Activated T-cell treated with anti-CD3 and anti-CD28 coated beads for 1 hour (primary cell): ENCODE results near the gene EXD3.

Source experiments
- DNase-seq: peaks from one replicate; pipeline ENCODE4 v3.0.0-alpha.2; 2020; ENCODE audit warnings: low read depth

The EXD3 gene

GRCh38 chr9:137317718-137318511 is 105.0 kb downstream of the EXD3 start:
- no peak for DNase-seq

DNA sequence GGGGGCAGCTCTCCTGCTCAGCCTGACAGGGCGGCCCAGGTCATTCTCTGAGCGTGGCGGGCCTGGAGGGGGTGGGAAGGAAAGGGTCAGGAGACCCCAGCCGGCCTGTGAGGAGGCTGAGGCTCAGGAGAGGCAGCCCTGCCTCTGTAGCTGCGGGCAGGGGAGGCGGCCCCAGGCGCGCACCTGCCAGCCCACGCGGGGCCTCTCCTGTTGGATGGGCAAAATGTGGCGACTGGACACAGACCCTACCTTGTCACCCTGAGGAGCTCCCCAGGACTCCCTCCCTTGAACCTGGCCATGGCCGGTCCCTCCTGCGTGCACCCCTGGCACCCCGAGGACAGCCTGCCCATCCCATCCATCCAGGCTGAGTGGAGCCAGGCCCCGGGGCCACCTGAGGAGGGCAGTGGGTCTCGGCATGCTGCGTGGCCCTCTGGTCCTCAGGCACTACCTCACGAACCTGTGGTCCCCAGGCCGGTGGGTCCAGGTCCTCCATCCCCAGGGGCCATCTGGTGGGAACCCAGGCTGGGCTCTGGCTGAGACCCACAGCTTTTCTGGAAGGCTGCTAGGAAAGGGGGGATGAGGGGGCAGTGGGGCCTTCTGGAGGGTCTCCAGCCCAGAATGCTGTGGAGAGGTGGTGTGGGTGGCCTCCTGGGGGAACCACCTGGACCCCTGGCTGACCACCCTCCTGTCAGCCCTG is 105.8 kb downstream of the EXD3 start:
- no peak for DNase-seq

DNA sequence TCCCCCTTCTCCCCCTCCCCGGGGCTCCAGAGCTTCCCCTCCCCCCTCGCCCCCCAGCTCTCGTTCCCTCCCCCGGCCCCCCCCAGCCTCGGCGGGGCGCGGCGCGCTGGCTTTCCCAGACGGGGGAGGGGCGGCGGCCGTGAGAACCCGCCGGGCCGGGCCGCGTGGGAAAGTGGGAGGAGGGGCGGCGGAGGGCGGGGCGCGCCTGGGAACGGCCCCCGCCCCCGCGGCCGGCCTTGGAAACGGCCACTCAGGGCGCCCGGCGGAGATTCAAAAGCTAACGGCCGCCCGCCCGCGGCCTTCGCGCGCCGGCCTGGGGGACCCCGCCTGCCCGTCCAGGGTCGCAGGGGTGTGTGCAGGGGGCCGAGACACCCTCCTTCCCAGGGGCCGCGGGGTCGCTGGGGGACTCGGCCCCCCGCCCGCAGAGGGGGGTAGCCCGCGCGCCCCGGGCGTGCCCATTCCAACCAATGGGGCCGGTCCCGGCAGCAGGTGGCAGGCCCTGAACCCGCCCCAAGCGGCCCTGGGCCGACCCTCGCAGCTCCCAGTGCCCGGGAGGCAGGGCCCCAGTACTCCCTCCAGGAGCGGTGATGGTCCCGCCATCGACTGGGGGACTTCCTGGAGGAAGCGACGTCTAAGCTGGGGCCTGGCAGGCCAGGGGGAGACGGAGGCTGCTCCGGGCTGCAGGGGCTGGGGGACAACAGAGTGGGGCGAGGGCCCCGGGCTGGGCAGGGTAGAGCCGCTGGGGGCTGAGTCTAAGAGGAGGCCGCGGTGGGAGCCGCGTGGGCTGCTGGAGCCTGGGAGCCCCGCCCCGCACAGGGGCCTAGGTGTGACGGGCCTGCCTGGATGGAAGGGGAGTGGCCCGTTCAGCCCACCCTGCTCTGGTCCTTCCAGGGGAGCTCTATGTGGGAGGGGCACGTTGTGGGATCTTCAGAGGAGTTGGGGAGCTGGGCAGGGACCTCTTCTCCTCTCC is 106.7 kb downstream of the EXD3 start:
- DNase-seq: no peak

DNA sequence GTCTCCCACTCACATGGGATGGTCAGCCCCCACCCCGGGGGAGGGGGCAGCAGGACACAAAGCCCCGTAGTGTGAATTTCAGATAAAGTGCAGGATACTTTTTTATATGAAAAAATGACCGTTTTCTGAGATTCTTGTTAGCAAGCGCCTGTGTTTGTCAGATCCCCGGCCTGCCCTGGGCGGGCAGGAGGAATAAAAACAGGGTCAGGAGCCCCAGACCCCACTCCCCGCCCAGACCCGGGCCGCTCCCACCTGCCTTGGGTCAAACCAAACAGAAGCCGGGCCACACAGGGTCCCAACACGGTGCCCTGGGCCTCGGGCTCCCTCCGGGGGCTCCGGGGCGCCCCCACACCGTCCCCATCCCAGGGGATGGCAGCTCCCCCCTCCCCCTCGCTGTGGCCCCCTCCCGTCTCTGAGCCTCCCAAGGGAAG is 107.4 kb downstream of the EXD3 start:
- no peak for DNase-seq

GRCh38 chr9:137314561-137315560 is 108.1 kb downstream of the EXD3 start:
- DNase-seq: no peak

GRCh38 chr9:137313956-137314560 is 108.9 kb downstream of the EXD3 start:
- DNase-seq: no peak

GRCh38 chr9:137313326-137313936 is 109.5 kb downstream of the EXD3 start:
- DNase-seq: no peak

GRCh38 chr9:137312852-137313325 is 110.1 kb downstream of the EXD3 start:
- DNase-seq: no peak

GRCh38 chr9:137311986-137312851 is 110.7 kb downstream of the EXD3 start:
- DNase-seq: no peak

DNA sequence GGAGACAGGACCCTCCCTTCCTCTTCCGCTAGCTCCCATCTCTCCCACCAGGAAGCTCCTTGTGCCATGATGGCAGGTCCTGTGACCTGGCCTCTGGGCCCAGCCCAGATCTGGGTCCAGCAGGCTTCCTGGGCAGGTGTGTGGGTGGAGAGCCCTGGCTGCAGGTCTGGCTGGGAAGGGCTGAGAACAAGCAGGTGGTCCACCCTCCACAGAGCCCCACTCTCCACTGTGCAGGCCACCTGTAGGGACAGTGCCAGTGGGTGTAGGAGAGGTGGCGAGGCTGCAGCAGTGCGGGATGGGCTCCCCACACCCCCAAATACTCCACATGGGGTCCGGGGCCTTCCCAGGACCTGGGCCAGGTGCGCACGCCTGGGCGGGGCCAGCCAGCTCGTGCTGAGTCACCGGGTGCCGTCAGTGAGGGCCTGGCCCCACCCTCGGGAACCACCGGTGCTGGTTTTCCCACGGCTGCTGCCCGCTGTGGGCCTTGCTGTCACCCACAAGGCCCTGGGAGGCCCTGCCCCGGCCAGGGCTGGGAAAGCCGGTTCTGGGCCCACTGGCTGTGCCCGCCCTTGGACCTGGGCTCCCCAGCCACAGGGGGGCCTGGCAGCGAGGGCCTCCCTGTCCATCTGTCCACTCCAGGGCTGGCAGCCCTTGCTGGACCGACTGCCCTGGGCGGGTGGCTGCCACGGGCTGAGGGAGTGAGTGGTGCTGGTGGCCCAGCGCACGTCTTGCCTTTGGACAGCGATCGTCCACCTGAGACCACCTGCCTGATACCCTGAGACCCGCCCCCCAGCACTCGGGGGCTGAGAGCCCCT is 111.6 kb downstream of the EXD3 start:
- DNase-seq: no peak

DNA sequence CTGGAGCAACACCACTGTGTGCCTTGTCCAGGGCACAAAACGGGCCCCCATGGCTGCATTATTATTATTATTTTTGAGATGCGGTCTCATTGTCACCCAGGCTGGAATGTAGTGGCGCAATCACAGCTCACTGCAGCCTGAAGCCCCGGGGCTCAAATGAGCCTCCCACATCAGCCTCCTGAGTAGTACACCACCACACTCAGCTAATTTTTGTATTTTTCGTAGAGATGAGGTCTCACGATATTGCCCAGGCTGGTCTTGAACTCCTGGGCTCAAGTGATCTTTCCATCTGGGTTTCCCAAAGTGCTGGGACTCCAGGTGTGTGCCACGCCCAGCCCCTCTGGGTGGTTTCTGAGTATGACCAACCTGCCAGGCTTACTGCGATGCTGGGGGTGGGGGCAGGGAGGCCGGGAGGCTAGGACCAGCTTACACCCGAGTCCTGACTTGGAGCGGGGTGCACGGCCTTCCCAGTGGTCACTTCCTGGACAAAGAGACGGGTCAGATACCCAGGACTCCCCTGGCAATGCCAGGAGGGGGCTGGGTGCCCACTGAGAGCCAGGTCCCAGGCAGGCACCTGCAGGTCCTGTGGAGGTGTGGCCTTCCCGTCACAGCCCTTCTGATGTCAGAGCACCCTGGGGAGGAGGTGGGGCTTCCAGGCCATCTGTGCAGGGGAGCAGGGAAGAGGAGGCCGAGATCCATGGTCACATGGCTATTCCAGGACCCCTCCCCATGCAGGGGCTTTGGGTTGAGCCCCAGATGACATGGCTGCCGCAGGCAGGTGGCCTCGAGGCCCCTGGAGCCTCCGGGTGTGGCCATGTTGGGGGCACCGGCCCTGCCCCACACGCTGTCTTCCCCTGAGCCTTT is 112.5 kb downstream of the EXD3 start:
- no peak for DNase-seq

DNA sequence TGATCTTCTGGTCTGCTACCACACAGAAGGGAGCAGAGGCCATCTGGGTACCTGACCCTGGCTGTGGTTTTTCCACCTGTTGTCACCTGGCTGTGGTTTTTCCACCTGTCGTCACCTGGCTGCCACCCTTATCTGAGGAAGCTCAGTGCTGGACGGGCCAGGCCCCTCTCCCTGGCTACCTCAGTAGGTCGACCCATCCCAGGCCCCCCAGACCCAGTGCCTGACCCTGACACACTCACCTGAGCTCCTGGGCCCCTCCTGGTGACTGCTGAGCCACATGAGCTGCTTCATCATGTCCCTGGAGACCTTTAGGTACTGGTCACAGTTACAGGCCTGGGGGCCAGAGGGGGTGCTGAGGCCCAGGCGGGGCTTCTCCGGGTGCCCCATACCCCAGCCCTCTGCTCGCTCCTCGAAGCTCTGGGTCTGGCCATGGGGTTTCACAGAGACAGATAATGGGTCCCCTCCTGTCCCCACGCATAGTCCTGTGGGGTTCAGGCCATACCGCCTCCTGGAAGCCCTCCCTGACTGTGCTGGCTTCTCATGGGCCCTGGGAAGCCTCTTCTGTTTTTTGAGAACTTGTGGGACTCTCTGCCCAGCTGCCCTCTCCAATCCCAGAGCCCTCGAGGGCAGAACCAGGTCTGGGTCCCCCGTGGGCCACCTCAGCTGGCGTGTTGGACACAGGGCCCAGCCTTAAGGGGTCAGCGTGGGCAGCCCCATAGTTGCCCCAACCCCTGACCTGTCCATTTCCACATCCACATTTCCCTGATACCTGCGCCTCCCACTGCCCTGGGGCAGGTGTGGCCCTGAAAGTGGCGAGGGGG is 113.4 kb downstream of the EXD3 start:
- DNase-seq: no peak

- no peak for DNase-seq
These were observed 114.8 kb downstream of the EXD3 start for GRCh38 chr9:137308057-137308619.

DNA sequence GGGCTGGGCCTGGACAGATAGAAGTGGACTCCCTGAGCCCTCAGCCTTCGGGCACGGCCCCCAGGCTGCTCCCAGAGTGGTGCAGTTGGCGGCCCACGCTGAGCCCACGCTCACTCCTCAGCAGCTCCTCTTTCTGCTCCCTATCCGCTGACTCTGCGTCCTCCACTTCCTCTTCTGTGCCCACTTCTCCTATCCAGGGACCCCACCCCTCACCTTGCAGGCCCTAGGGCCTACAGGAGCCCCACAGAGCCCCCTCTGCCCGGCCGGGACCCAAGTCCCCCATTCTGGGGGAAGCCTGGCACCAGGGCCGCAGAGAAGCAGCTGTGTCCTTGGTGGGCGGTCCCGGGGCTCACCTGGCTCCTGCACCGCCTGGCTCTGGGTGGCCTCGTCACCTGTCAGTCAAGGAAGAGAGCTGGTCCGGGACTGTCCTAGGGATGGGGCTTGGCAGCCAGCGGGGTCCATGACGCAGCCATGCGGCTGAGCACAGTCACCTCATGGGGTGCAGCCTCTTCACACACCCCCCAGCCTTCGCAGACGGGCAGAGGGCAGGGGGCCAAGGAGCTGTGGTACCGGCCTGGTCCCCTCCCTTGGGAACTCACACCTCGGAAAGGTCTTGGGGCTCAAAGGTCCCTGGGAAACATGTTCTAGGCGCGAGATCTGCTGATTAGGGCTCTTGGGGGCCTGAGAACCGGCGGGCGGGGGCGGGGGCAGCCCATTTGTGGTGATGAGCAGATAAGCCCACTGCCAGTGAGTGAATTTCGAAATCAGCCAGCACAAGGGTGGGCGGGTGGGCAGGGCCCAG is 115.5 kb downstream of the EXD3 start:
- DNase-seq: no peak

GRCh38 chr9:137306850-137307254 is 116.1 kb downstream of the EXD3 start:
- DNase-seq: no peak
